Panc1 (cell line): ENCODE measurements around the gene HDHD3. TPM values are rescaled to one million over a fixed set of nuclear protein-coding genes. Genes with fewer than 3 reads are reported as not detected.

Source experiments
- ATAC-seq: fragments of 200-7000 bp; cut with Tn5 transposase; 2 replicates; pipeline ENCODE4 v1.9.1; 2020; ENCODE audit warnings: mild to moderate bottlenecking, moderate library complexity
- BruUV-seq: library from RNA; stranded (reverse); fragments of 400-500 nt; replicated peaks from 2 replicates; lab custom pipeline; 2021; lab: Mats Ljungman, UMichigan
- CTCF ChIA-PET: fragments of 300-600 bp; sonication (Branson Sonifier 250); formaldehyde crosslinking; loops from one replicate; lab custom pipeline; 2022; ENCODE audit warnings: antibody characterized with exemption; lab: Charles Lee
- POLR2A ChIA-PET: fragments of 300-600 bp; sonication (Branson Sonifier 250); formaldehyde crosslinking; loops from one replicate; lab custom pipeline; 2022; ENCODE audit warnings: antibody characterized with exemption; lab: Charles Lee
- DNase-seq: peaks from one replicate; pipeline ENCODE4 v3.0.0-alpha.2; 2010; ENCODE audit warnings: low read depth, low spot score
- H3K27ac ChIP-seq: 2 replicates; pipeline ENCODE4 v1.5.1; 2011; ENCODE audit warnings: mild to moderate bottlenecking, low read length, inconsistent platforms
- H3K27me3 ChIP-seq: fragments of 200-500 bp; sonication (Bioruptor generic); 2 replicates; pipeline ENCODE4 v1.6.0; 2014; ENCODE audit warnings: low read length, inconsistent platforms; ENCODE audit not compliant: control insufficient read depth, insufficient read depth
- H3K36me3 ChIP-seq: fragments of 200-500 bp; sonication (Bioruptor generic); 2 replicates; pipeline ENCODE4 v1.5.1; 2014; ENCODE audit warnings: inconsistent platforms, mild to moderate bottlenecking, low read length, moderate library complexity; ENCODE audit not compliant: control insufficient read depth, insufficient read depth
- H3K4me1 ChIP-seq: 2 replicates; pipeline ENCODE4 v1.5.1; 2011; ENCODE audit warnings: inconsistent platforms, mild to moderate bottlenecking, low read length, moderate library complexity; ENCODE audit not compliant: control insufficient read depth, insufficient read depth
- H3K4me3 ChIP-seq, 2 experiments: 2 replicates each; pipeline ENCODE4 v1.5.1; 2011 to 2012; ENCODE audit warnings: low read depth in 2 of 2, low read length in 2 of 2, mild to moderate bottlenecking in 2 of 2, inconsistent platforms in 1 of 2, moderate library complexity in 1 of 2
- H3K9me3 ChIP-seq: fragments of 200-500 bp; sonication (Bioruptor generic); 2 replicates; pipeline ENCODE4 v1.5.1; 2014; ENCODE audit warnings: low read depth, mild to moderate bottlenecking, inconsistent platforms, low read length, moderate library complexity; ENCODE audit not compliant: control insufficient read depth, insufficient read depth
- POLR2AphosphoS5 ChIP-seq: IDR thresholded peaks from 2 replicates; pipeline ENCODE4 v1.6.1; 2012; ENCODE audit warnings: mild to moderate bottlenecking, low read depth, low read length, moderate library complexity
- REST ChIP-seq, 2 experiments: IDR thresholded peaks; 2 replicates each; pipeline ENCODE4 v1.6.1; 2011 to 2012; ENCODE audit warnings: low read depth in 2 of 2, control low read depth in 1 of 2, low read length in 1 of 2, mild to moderate bottlenecking in 1 of 2, moderate library complexity in 1 of 2; ENCODE audit not compliant: insufficient read depth in 1 of 2
- SIN3A ChIP-seq: IDR thresholded peaks from 2 replicates; pipeline ENCODE4 v1.6.1; 2012; ENCODE audit warnings: low read depth, mild to moderate bottlenecking, low read length, moderate library complexity, borderline replicate concordance; ENCODE audit not compliant: insufficient read depth
- TCF7L2 ChIP-seq: IDR thresholded peaks from 2 replicates; pipeline ENCODE4 v1.6.1; 2011; ENCODE audit warnings: mild to moderate bottlenecking, low read depth, low read length, inconsistent platforms
- in situ Hi-C: cut with HindIII; loops from 2 replicates; pipeline ENCODE4 v1.10.0; 2016; ENCODE audit warnings: low sequenced_read_pairs, low pct_unique_long_range_greater_than_20kb
- intact Hi-C: fragments of 100-400 bp; cut with micrococcal nuclease; formaldehyde crosslinking; loops from one replicate; pipeline ENCODE4 v1.10.0; 2022; ENCODE audit not compliant: unreplicated experiment
- total RNA-seq: library from RNA; stranded (reverse); gene quantifications from one replicate; pipeline ENCODE4 v1.2.1, GENCODE V29; 2021; ENCODE audit not compliant: unreplicated experiment
- TF ChIP-seq, protein P1 (sequence below): fragments of 450-650 bp; IDR thresholded peaks from 2 replicates; pipeline ENCODE4 v1.5.1; 2017; ENCODE audit warnings: mild to moderate bottlenecking

Gene HDHD3
- total RNA-seq, 1 experiment from 2014 or later, result 14.5 TPM

DNA sequence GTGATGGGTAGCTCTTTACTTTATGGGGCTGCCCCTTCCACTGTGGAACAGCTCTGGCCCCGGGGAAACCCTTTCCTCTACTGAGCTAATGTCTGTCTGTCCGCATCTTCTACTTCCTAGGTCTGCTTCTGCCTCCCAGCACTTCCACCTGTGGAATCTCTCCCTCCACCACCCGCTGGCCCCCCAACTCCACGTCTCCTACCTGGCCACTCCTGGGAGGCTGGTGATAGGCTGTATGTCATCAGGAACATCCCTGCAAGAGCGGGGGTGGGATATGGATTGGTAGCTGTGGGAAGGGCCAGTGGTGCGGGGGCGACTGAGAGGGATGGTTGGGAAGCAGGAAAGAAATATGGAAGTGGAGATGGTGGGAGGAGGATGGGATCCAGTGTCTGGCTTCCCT lies 15.1 kb upstream of the HDHD3 start:
- Histone ChIP-seq H3K9me3 (no peaks in the 10 kb centered on the region), H3K27ac (no peak overlapping the region), H3K4me1 (no peaks in the 10 kb centered on the region), H3K4me3 (no peak overlapping the region), H3K36me3 (no peaks in the 10 kb centered on the region), H3K27me3 (no peaks in the 10 kb centered on the region)
- intact Hi-C loops (no loop called here), in situ Hi-C loops (no loop called here)
- no peak for DNase-seq
- POLR2A ChIA-PET, result no interaction called here
- no peak for TF ChIP-seq SIN3A
- TF ChIP-seq POLR2AphosphoS5, result no peak
- TF ChIP-seq, protein P1, sequence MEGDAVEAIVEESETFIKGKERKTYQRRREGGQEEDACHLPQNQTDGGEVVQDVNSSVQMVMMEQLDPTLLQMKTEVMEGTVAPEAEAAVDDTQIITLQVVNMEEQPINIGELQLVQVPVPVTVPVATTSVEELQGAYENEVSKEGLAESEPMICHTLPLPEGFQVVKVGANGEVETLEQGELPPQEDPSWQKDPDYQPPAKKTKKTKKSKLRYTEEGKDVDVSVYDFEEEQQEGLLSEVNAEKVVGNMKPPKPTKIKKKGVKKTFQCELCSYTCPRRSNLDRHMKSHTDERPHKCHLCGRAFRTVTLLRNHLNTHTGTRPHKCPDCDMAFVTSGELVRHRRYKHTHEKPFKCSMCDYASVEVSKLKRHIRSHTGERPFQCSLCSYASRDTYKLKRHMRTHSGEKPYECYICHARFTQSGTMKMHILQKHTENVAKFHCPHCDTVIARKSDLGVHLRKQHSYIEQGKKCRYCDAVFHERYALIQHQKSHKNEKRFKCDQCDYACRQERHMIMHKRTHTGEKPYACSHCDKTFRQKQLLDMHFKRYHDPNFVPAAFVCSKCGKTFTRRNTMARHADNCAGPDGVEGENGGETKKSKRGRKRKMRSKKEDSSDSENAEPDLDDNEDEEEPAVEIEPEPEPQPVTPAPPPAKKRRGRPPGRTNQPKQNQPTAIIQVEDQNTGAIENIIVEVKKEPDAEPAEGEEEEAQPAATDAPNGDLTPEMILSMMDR, result no peak
- no peak for TF ChIP-seq TCF7L2
- TF ChIP-seq REST (IDR thresholded peaks at IDR 0.05; ENCODE audit: insufficient read depth in 1 of 2, low read depth in 2 of 2, low read length in 1 of 2), result no peak
- ATAC-seq, result no peak
- CTCF ChIA-PET, result no interaction called here
- BruUV-seq, result no TSS peak

DNA sequence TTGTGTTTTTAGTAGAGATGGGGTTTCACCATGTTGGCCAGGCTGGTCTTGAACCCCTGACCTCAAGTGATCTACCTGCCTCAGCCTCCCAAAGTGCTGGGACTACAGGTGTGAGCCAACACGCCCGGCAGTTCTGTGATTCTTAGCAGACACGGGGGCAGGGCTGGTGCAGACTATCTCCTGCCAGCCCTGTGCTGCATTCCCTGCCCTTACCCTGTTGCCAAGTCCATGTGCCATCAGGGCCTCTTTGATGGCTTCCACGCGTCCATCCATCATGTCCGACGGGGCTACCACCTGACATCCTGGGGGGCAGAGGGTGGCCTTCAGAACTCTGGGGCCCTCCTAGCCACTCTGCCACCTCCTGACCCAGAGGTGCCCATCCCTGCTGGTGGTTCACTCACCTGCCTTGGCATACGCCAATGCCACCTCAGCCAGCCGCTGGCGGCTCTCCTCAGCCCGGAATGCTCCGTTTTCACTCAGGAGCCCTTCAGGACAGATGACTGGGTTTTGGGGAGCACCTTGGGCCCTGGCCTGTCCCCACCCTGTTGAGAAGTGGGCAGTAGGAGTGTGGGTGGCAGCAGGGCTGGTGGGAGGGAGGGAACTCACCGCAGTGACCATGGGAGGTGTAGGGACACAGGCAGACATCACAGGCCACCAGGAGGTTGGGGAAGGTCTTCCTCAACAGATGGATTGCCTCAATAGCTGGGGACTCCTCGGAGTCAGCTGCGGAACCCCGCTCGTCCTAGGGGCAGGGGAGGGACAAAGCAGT lies 13.6 kb upstream of the HDHD3 start:
- no peak for ATAC-seq
- Histone ChIP-seq H3K27me3 (no peaks in the 10 kb centered on the region), H3K4me1 (no peaks in the 10 kb centered on the region), H3K27ac (no peak overlapping the region), H3K4me3 (no peak overlapping the region), H3K36me3 (no peaks in the 10 kb centered on the region), H3K9me3 (no peaks in the 10 kb centered on the region)
- in situ Hi-C loops (no loop called here), intact Hi-C loops (no loop called here)
- DNase-seq, result no peak
- POLR2A ChIA-PET, result no interaction called here
- CTCF ChIA-PET, result no interaction called here
- TF ChIP-seq TCF7L2 (no peak), REST (IDR thresholded peaks at IDR 0.05; ENCODE audit: insufficient read depth in 1 of 2, low read depth in 2 of 2, low read length in 1 of 2) (no peak), POLR2AphosphoS5 (no peak), SIN3A (no peak)
- TF ChIP-seq, protein P1, result no peak
- BruUV-seq, result no TSS peak
